Prostate gland (tissue), 2 donors: ENCODE measurements around the gene AFF2. TPM values are rescaled to one million over a fixed set of nuclear protein-coding genes. Genes with fewer than 3 reads are reported as not detected.

Experiments used
- DNase-seq: peaks from one replicate; pipeline ENCODE4 v3.0.0-alpha.2; 2019; ENCODE audit warnings: low spot score
- H3K27ac ChIP-seq, 2 donors: fragments of 200-600 bp; sonication (generic); 2 replicates each; pipeline ENCODE4 v1.5.1; 2017 to 2019
- H3K27me3 ChIP-seq: fragments of 200-600 bp; sonication (generic); replicated peaks from 2 replicates; pipeline ENCODE4 v1.5.1; 2019; ENCODE audit not compliant: insufficient read depth
- H3K36me3 ChIP-seq, 2 donors: fragments of 200-600 bp; sonication (generic); 1 replicate in 1 of 2; 2 replicates in 1 of 2; pipeline versions ENCODE4 v1.5.1 to v1.8.1; 2017 to 2019
- H3K4me1 ChIP-seq: fragments of 200-600 bp; sonication (generic); replicated peaks from 2 replicates; pipeline ENCODE4 v1.5.1; 2019
- H3K4me3 ChIP-seq, 2 donors: fragments of 200-600 bp; sonication (generic); 2 replicates each; pipeline ENCODE4 v1.5.1; 2017 to 2019
- H3K9me3 ChIP-seq: fragments of 200-600 bp; sonication (generic); 2 replicates; pipeline ENCODE4 v1.5.1; 2017
- POLR2A ChIP-seq: fragments of 450-650 bp; IDR thresholded peaks from one replicate; pipeline ENCODE4 v1.6.1; 2016; ENCODE audit warnings: antibody characterized with exemption, mild to moderate bottlenecking
- POLR2AphosphoS5 ChIP-seq: sonication (generic); formaldehyde crosslinking; IDR thresholded peaks from one replicate; pipeline ENCODE4 v1.6.1; 2017; ENCODE audit warnings: antibody characterized with exemption
- WGBS: methylation state at CpG from one replicate; pipeline ENCODE4 v1.1.5; 2018; 5-methylcytosine and 5-hydroxymethylcytosine counted together
- intact Hi-C: fragments of 100-400 bp; cut with DNase I; formaldehyde crosslinking; loops from one replicate; pipeline ENCODE4 v1.14.2; 2022
- total RNA-seq, 2 donors: library from RNA; depleted of rRNA; stranded (reverse); fragments of >200 nt; gene quantifications; one replicate each; pipeline ENCODE4 v1.1.0, GENCODE V29; 2016
- TF ChIP-seq, protein P1 (sequence below), 4 experiments: fragments of 200-600 bp in 2 of 4; fragments of 450-650 bp in 2 of 4; sonication (generic) in 2 of 4; IDR thresholded peaks; 1 replicate in 3 of 4; 2 replicates in 1 of 4; pipeline ENCODE4 v1.5.1; 2016 to 2019; ENCODE audit warnings: antibody characterized with exemption in 4 of 4, mild to moderate bottlenecking in 2 of 4, moderate library complexity in 2 of 4

AFF2 gene
- total RNA-seq, 2 donors from 2014 or later = 0.27 to 22.2 TPM

DNA sequence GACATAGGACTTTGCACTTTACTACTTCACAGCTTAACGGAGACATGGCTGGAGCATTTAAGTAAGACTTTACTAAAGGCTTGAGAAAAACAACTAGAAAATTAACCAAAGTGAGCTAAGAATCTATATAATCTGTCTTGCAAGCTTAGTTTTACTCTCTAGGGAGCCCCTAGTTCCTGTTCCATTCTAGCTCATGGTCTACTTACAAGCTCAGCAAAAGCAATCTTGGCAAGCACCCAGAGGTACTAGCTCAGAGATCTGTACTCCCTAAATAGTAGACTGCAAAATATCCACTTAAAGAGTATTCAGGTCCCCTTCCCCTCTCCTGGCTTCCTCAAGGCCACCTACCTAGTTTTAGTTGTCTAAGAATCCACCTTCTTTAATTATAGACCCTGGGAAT is 535.7 kb downstream of the AFF2 start:
- H3K27ac ChIP-seq = no peak overlapping the region
- DNase-seq = no peak
- H3K9me3 ChIP-seq = no peaks in the 10 kb centered on the region
- 92% methylated on average over 1 of the region's 1 CpG for WGBS
- H3K36me3 ChIP-seq = no peaks in the 10 kb centered on the region
- intact Hi-C loops = no loop called here
- H3K27me3 ChIP-seq = no peaks in the 10 kb centered on the region
- TF ChIP-seq POLR2AphosphoS5 = no peak
- TF ChIP-seq, protein P1, sequence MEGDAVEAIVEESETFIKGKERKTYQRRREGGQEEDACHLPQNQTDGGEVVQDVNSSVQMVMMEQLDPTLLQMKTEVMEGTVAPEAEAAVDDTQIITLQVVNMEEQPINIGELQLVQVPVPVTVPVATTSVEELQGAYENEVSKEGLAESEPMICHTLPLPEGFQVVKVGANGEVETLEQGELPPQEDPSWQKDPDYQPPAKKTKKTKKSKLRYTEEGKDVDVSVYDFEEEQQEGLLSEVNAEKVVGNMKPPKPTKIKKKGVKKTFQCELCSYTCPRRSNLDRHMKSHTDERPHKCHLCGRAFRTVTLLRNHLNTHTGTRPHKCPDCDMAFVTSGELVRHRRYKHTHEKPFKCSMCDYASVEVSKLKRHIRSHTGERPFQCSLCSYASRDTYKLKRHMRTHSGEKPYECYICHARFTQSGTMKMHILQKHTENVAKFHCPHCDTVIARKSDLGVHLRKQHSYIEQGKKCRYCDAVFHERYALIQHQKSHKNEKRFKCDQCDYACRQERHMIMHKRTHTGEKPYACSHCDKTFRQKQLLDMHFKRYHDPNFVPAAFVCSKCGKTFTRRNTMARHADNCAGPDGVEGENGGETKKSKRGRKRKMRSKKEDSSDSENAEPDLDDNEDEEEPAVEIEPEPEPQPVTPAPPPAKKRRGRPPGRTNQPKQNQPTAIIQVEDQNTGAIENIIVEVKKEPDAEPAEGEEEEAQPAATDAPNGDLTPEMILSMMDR (IDR thresholded peaks at IDR 0.05) = no peak
- no peak for TF ChIP-seq POLR2A
- H3K4me3 ChIP-seq = no peak overlapping the region
- no peaks in the 10 kb centered on the region for H3K4me1 ChIP-seq

DNA sequence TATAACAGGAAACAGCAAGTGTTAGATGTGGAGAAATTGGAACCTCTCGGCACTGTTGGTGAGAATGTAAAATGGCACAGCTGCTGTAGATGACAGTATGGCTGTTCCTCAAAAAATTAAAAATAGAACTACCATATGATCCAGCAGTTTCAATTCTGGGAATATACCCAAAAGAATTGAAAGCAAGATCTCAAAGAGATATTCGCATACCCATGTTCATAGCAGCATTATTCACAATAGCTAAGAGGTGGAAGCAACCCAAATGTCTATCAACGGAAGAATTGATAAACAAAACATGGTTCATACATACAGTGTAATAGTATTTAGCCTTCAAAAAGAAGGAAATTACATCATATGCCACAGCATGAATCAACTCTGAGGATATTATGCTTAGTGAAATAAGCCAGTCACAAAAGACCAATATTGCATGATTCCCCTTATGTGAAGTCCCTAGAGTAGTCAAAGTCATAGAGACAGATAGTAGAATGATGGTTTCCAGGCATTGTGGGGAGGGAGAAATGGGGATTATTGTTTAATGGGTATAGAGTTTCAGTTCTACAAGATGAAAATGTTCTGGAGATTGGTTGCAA is 537.0 kb downstream of the AFF2 start:
- no peaks in the 10 kb centered on the region for H3K36me3 ChIP-seq
- H3K27me3 ChIP-seq = no peaks in the 10 kb centered on the region
- H3K27ac ChIP-seq = no peak overlapping the region
- no peak for DNase-seq
- TF ChIP-seq POLR2A = no peak
- no peak for TF ChIP-seq POLR2AphosphoS5
- TF ChIP-seq, protein P1 (IDR thresholded peaks at IDR 0.05) = no peak
- no peaks in the 10 kb centered on the region for H3K9me3 ChIP-seq
- no peak overlapping the region for H3K4me3 ChIP-seq
- intact Hi-C loops = no loop called here
- no peaks in the 10 kb centered on the region for H3K4me1 ChIP-seq
- WGBS = 52% methylated on average over 3 of the region's 3 CpGs

DNA sequence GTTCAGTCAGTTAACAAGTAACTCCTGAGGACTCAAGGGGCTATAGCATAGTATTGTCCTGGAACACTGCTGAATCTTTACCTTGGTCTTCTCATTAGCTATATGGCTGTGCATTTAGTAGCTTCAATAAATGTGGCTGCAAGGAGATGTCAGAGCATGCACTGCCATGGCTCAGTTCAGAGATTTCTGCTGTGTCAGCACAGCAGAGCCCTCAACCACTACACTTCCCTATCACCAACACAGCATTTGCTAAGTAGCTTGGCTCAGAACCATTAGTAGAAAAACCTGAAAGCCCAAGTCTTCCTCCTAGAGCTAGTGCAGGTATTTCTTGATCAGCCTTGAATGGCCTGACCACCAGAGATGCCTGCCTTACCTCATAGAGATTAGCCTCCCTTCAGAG is 538.6 kb downstream of the AFF2 start:
- no peak for DNase-seq
- Histone ChIP-seq H3K27ac (no peak overlapping the region), H3K4me1 (no peaks in the 10 kb centered on the region), H3K36me3 (no peaks in the 10 kb centered on the region), H3K9me3 (no peaks in the 10 kb centered on the region), H3K27me3 (no peaks in the 10 kb centered on the region), H3K4me3 (no peak overlapping the region)
- TF ChIP-seq, protein P1 (IDR thresholded peaks at IDR 0.05) = no peak
- TF ChIP-seq POLR2AphosphoS5 (no peak), POLR2A (no peak)
- intact Hi-C loops = no loop called here

DNA sequence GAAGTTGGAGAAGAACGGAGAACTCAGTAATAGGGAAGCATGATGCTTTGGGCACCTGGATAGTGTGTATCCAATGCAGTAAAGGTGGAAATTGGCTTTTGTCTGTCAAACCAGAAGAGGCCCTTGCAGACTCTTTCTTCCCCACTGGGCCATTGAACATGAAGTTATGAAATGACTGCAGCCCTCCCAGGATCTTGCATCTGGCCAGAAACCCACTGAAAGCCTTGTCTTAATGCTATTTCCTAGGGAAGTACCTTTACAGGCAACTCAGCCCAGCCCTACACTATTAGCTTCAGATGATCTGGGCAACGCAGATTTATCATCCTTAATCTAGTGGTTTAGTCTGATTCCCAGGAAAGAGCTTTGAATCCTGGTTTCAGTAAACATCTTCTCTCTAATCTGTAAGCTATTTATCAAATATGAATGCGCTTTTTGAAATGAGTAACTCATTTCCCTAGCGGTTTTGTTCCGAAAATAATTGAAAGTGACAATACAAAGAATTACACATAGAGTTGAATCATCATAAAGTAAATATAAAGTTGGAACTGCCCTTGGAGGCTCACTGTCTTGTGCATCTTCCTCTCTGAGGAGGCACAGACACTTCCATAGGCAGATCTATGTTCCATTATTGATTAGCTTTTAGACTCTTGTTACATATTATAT is 540.6 kb downstream of the AFF2 start:
- H3K27ac ChIP-seq = no peak overlapping the region
- H3K36me3 ChIP-seq = no peaks in the 10 kb centered on the region
- WGBS = 64% methylated on average over 5 of the region's 5 CpGs
- no peak overlapping the region for H3K4me3 ChIP-seq
- no peaks in the 10 kb centered on the region for H3K9me3 ChIP-seq
- intact Hi-C loops = no loop called here
- no peak for TF ChIP-seq POLR2A
- TF ChIP-seq POLR2AphosphoS5 = no peak
- TF ChIP-seq, protein P1 (IDR thresholded peaks at IDR 0.05) = no peak
- DNase-seq = no peak
- H3K27me3 ChIP-seq = no peaks in the 10 kb centered on the region
- H3K4me1 ChIP-seq = no peaks in the 10 kb centered on the region

DNA sequence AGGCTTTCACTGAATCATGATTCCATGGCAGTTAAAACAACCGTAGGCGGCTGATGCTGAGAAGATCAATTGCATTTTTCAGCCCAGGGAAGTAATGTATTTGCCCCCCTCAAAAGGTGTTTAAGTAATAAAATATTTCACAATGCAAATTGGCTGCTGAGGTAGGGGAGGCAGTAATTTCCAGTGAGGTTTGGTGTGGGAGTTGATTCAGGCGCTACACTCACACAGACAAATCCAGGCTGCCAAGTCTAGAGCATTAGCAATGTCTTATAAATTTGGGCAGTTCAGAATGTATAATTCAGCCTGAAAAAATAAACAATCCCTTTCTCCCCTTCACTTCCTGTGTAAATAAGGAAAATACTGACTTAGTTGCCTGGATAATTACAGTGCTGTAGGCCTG is 543.0 kb downstream of the AFF2 start:
- H3K4me1 ChIP-seq = no peaks in the 10 kb centered on the region
- DNase-seq = no peak
- WGBS = 74% methylated on average over 3 of the region's 3 CpGs
- H3K27me3 ChIP-seq = no peaks in the 10 kb centered on the region
- no peak overlapping the region for H3K4me3 ChIP-seq
- no peaks in the 10 kb centered on the region for H3K36me3 ChIP-seq
- intact Hi-C loops = no loop called here
- no peak overlapping the region for H3K27ac ChIP-seq
- H3K9me3 ChIP-seq = no peaks in the 10 kb centered on the region
- no peak for TF ChIP-seq POLR2A
- no peak for TF ChIP-seq POLR2AphosphoS5
- TF ChIP-seq, protein P1 (IDR thresholded peaks at IDR 0.05) = no peak
